Heart left ventricle (tissue), 16 donors: ENCODE data around the gene NCOA3. TPM values are rescaled to one million over a fixed set of nuclear protein-coding genes. Genes with fewer than 3 reads are reported as not detected.

ENCODE experiments used
- ATAC-seq, 4 donors: fragments of 200-7000 bp; cut with Tn5 transposase; one replicate each; pipeline ENCODE4 v1.9.1; 2020 to 2022; ENCODE audit warnings: moderate library complexity in 4 of 4, mild to moderate bottlenecking in 3 of 4, moderate number of reproducible peaks in 1 of 4
- DNase-seq, 5 donors: peaks; one replicate each; pipeline ENCODE4 v3.0.0-alpha.2; 2020
- H3K27ac ChIP-seq, 12 donors: fragments of 200-600 bp; sonication (generic) in 4 of 12; one replicate each; pipeline versions ENCODE4 v1.5.0 to v1.8.0; 2016 to 2022; ENCODE audit warnings: mild to moderate bottlenecking in 2 of 12
- H3K27me3 ChIP-seq, 9 donors: fragments of 200-600 bp; sonication (generic) in 2 of 9; one replicate each; pipeline versions ENCODE4 v1.5.1 to v1.8.0; 2016 to 2022; ENCODE audit warnings: mild to moderate bottlenecking in 3 of 9
- H3K36me3 ChIP-seq, 9 donors: fragments of 200-600 bp; sonication (generic) in 2 of 9; one replicate each; pipeline versions ENCODE4 v1.5.0 to v1.8.0; 2018 to 2022; ENCODE audit warnings: mild to moderate bottlenecking in 2 of 9
- H3K4me1 ChIP-seq, 12 donors: fragments of 200-600 bp; sonication (generic) in 4 of 12; one replicate each; pipeline versions ENCODE4 v1.5.0 to v1.8.0; 2016 to 2022; ENCODE audit warnings: mild to moderate bottlenecking in 3 of 12
- H3K4me3 ChIP-seq, 12 donors: fragments of 200-600 bp; sonication (generic) in 4 of 12; one replicate each; pipeline versions ENCODE4 v1.5.0 to v1.8.0; 2017 to 2022; ENCODE audit warnings: mild to moderate bottlenecking in 9 of 12, moderate library complexity in 4 of 12
- H3K9me3 ChIP-seq, 12 donors: fragments of 200-600 bp; sonication (generic) in 4 of 12; one replicate each; pipeline versions ENCODE4 v1.5.0 to v1.8.0; 2016 to 2022; ENCODE audit warnings: mild to moderate bottlenecking in 1 of 12
- POLR2A ChIP-seq, 2 donors: fragments of 450-650 bp; IDR thresholded peaks; one replicate each; pipeline ENCODE4 v1.6.1; 2017; ENCODE audit warnings: antibody characterized with exemption in 2 of 2, mild to moderate bottlenecking in 2 of 2, moderate library complexity in 2 of 2
- WGBS, 4 donors: extraction: QIAGEN DNeasy Blood & Tissue Kit in 2 of 4; methylation state at CpG; one replicate each; pipeline versions ENCODE4 v1.1.5 to v1.1.7; 2013 to 2018; 5-methylcytosine and 5-hydroxymethylcytosine counted together
- intact Hi-C, 10 donors: fragments of 100-400 bp; cut with DNase I; formaldehyde crosslinking; loops; one replicate each; pipeline versions ENCODE4 v1.11.1 to v1.14.2; 2022
- polyA plus RNA-seq, 2 donors: library from polyadenylated mRNA; stranded (reverse); fragments of 200-250 nt; gene quantifications; one replicate each; pipeline ENCODE4 v1.2.3, GENCODE V29; 2013
- total RNA-seq, 9 donors: library from RNA; depleted of rRNA in 2 of 9; stranded (reverse); fragments of >200 nt in 2 of 9; fragmentation: NEBNext Ultra II Directional in 3 of 9; extraction: Animal tissue kit (Norgen Biotek cat#: 25700) in 3 of 9; gene quantifications; one replicate each; pipeline versions ENCODE4 v1.1.0 to v1.2.4, GENCODE V29; 2016 to 2023
- TF ChIP-seq, protein P1 (sequence below), 12 donors: fragments of 200-600 bp; sonication (generic) in 4 of 12; IDR thresholded peaks; one replicate each; pipeline versions ENCODE4 v1.5.0 to v1.8.0; 2018 to 2022; ENCODE audit warnings: antibody characterized with exemption in 12 of 12, mild to moderate bottlenecking in 5 of 12
- donor health status: ischemic (EF 13 %, LVEDD 7.1; RV severe dilation, severe dysfunction).
- donor health status: healthy with polysubstance abuse.
- donor health status: DM: no; HTN: yes; CAD: no.
- donor health status: DM: no; HTN: no; CAD: no.
- donor health status: ischemic (EF 25% LVEDD 6.9; RV normal size, moderate dysfunction).
- donor health status: ischemic (EF 25% LVEDD 5.7; RV mildly dilated, moderate dysfunction).
- donor health status: healthy.
- donor health status: DM: yes; HTN: yes; CAD: no.
- donor health status: ischemic (EF 35%, LVEDD 5.7; RV mildly dilated, moderate dysfunction).
- donor health status: nonischemic (EF 11% LVEDD 7.7; RV severe dilation, severe dysfunction).
- donor health status: DM: yes; HTN: yes; CAD: no.
- donor health status: PGD.
- donor health status: ischemic (EF 29% LVEDD 5.4; RV normal size, mild dysfunction).
- donor health status: nonischemic (EF 23%, LVEDD 6.1; RV moderate dilation, normal function).

The NCOA3 gene
- total and polyA plus RNA-seq, 11 donors: 6.7 to 39.3 (median 25.3) TPM

DNA sequence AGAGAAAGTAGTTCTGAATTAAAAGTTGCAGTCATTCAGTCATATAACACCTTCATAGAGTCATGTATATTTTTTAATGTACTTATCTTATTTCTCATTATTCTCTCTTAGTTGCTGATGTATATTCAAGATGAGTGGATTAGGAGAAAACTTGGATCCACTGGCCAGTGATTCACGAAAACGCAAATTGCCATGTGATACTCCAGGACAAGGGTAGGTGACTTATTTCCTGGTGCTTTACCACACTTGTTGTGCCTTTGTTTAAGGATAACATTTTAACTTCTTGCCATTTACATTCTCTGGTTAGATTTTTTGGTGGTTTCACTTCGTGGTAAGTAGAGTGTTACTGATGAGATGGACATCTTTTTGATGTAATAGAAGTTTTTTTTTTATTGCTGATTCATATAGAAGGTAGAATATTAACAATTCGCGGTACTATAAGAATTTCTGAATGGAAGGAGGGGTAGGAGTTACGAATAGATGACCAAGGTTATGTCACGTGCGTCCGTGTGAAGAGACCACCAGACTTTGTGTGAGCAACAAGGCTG is 120.5 kb downstream of the NCOA3 start:
- Histone ChIP-seq H3K4me3 (no peak overlapping the region), H3K27ac (no peak overlapping the region), H3K36me3 (peaks cover 0 to 54% (median 48%) of the 10 kb centered on the region in 9 donors), H3K9me3 (no peaks in the 10 kb centered on the region), H3K4me1 (peaks cover 0 to 19% (median 11%) of the 10 kb centered on the region in 12 donors), H3K27me3 (no peaks in the 10 kb centered on the region)
- TF ChIP-seq, protein P1, sequence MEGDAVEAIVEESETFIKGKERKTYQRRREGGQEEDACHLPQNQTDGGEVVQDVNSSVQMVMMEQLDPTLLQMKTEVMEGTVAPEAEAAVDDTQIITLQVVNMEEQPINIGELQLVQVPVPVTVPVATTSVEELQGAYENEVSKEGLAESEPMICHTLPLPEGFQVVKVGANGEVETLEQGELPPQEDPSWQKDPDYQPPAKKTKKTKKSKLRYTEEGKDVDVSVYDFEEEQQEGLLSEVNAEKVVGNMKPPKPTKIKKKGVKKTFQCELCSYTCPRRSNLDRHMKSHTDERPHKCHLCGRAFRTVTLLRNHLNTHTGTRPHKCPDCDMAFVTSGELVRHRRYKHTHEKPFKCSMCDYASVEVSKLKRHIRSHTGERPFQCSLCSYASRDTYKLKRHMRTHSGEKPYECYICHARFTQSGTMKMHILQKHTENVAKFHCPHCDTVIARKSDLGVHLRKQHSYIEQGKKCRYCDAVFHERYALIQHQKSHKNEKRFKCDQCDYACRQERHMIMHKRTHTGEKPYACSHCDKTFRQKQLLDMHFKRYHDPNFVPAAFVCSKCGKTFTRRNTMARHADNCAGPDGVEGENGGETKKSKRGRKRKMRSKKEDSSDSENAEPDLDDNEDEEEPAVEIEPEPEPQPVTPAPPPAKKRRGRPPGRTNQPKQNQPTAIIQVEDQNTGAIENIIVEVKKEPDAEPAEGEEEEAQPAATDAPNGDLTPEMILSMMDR (IDR thresholded peaks at IDR 0.05): no peak
- no peak for TF ChIP-seq POLR2A (IDR thresholded peaks at IDR 0.05)
- intact Hi-C loops: loop anchor here (5.0 to 10.0 kb wide), 13 partner anchors 120 to 877 kb away; partner anchors contain the start of gene NCOA3 (in 4 of the 10)
- ATAC-seq (no peak), DNase-seq (no peak)
- 93 to 95% (median 94%) methylated on average over 9 of the region's 9 CpGs for WGBS, 4 donors

GRCh38 chr20:47623206-47623605 is 121.5 kb downstream of the NCOA3 start:
- 87 to 93% (median 89%) methylated on average over 2 of the region's 2 CpGs for WGBS, 4 donors

GRCh38 chr20:47627540-47627939 is 125.9 kb downstream of the NCOA3 start:
- no peaks in the 10 kb centered on the region for H3K27me3 ChIP-seq
- peaks cover 0 to 96% (median 84%) of the 10 kb centered on the region in 9 donors for H3K36me3 ChIP-seq
- no peak overlapping the region for H3K27ac ChIP-seq
- no peaks in the 10 kb centered on the region for H3K9me3 ChIP-seq
- H3K4me1 ChIP-seq: no peaks in the 10 kb centered on the region
- DNase-seq (no peak), ATAC-seq (no peak)
- intact Hi-C loops: loop anchor here in 6 of 10 donors (5.0 to 10.0 kb wide), 4 partner anchors 353 to 883 kb away; no protein-coding TSS in a partner anchor
- WGBS, 4 donors: 75 to 90% (median 88%) methylated on average over 4 of the region's 4 CpGs
- no peak overlapping the region for H3K4me3 ChIP-seq
- TF ChIP-seq, protein P1 (IDR thresholded peaks at IDR 0.05): no peak
- TF ChIP-seq POLR2A (IDR thresholded peaks at IDR 0.05): no peak

More at GRCh38 chr20:47623206-47623605, 121.5 kb downstream of the NCOA3 start:
- no peaks in the 10 kb centered on the region for H3K9me3 ChIP-seq
- no peaks in the 10 kb centered on the region for H3K27me3 ChIP-seq
- H3K27ac ChIP-seq: no peak overlapping the region
- peaks cover 0 to 13% (median 11%) of the 10 kb centered on the region in 12 donors for H3K4me1 ChIP-seq
- DNase-seq: no peak
- H3K36me3 ChIP-seq: peaks cover 0 to 65% (median 58%) of the 10 kb centered on the region in 9 donors
- intact Hi-C loops: loop anchor here (5.0 to 10.0 kb wide), 13 partner anchors 121 to 878 kb away; partner anchors contain the start of gene NCOA3 (in 4 of the 10)
- no peak for ATAC-seq
- no peak overlapping the region for H3K4me3 ChIP-seq
- TF ChIP-seq, protein P1 (IDR thresholded peaks at IDR 0.05): no peak
- no peak for TF ChIP-seq POLR2A (IDR thresholded peaks at IDR 0.05)

- ATAC-seq (no peak), DNase-seq (no peak)
- H3K9me3 ChIP-seq: no peaks in the 10 kb centered on the region
- H3K4me1 ChIP-seq: peaks cover 0 to 6% (median 0%) of the 10 kb centered on the region in 12 donors
- 57 to 71% (median 65%) methylated on average over 2 of the region's 2 CpGs for WGBS, 4 donors
- H3K36me3 ChIP-seq: peaks cover 0 to 94% (median 79%) of the 10 kb centered on the region in 9 donors
- intact Hi-C loops: loop anchor here in 7 of 10 donors (5.0 to 10.0 kb wide), 4 partner anchors 355 to 885 kb away; no protein-coding TSS in a partner anchor
- no peak overlapping the region for H3K4me3 ChIP-seq
- no peak for TF ChIP-seq POLR2A (IDR thresholded peaks at IDR 0.05)
- TF ChIP-seq, protein P1 (IDR thresholded peaks at IDR 0.05): no peak
- no peaks in the 10 kb centered on the region for H3K27me3 ChIP-seq
- H3K27ac ChIP-seq: no peak overlapping the region
Observed at GRCh38 chr20:47629907-47630306, 128.2 kb downstream of the NCOA3 start.
